Naive thymus-derived CD8-positive, alpha-beta T cell (primary cell): ENCODE results near the gene ENPP7. TPM values are rescaled to one million over a fixed set of nuclear protein-coding genes. Genes with fewer than 3 reads are reported as not detected.
A peak's percentile ranks its signal among the peaks of the same experiment; 100 is the strongest.

Source experiments
- ATAC-seq, 2 donors: fragments of 150-1000 bp; cut with Tn5 transposase in 1 of 2; sonication (Bioruptor Pico), chemical (Tn5 transposase) in 1 of 2; 1 replicate in 1 of 2; 2 replicates in 1 of 2; pipeline ENCODE4 v1.10.0; 2021; ENCODE audit warnings: mild to moderate bottlenecking in 2 of 2, moderate library complexity in 2 of 2
- POLR2A ChIA-PET: fragments of 350-600 bp; sonication (Branson Sonifier 250); formaldehyde crosslinking; loops from one replicate; lab custom pipeline; 2021; ENCODE audit warnings: antibody characterized with exemption; lab: Charles Lee
- DNase-seq, 10 donors: peaks; one replicate each; pipeline versions ENCODE4 v3.0.0 to v3.0.0-alpha.2; 2020 to 2022
- H3K27ac Mint-ChIP-seq, 10 donors: one replicate each; pipeline ENCODE4 v1.8.0; 2020 to 2022; ENCODE audit warnings: mild to moderate bottlenecking in 10 of 10, mixed read lengths in 10 of 10, moderate library complexity in 4 of 10, inconsistent platforms in 1 of 10
- H3K27me3 Mint-ChIP-seq, 5 donors: one replicate each; pipeline ENCODE4 v1.8.0; 2021 to 2022; ENCODE audit warnings: mixed read lengths in 5 of 5
- H3K36me3 Mint-ChIP-seq, 3 donors: one replicate each; pipeline ENCODE4 v1.8.0; 2020 to 2022; ENCODE audit warnings: mixed read lengths in 3 of 3, mild to moderate bottlenecking in 2 of 3, inconsistent platforms in 1 of 3
- H3K4me1 Mint-ChIP-seq, 4 donors: one replicate each; pipeline ENCODE4 v1.8.0; 2021 to 2022; ENCODE audit warnings: mixed read lengths in 4 of 4
- H3K4me3 Mint-ChIP-seq, 10 donors: one replicate each; pipeline ENCODE4 v1.8.0; 2020 to 2022; ENCODE audit warnings: mild to moderate bottlenecking in 10 of 10, mixed read lengths in 10 of 10, moderate library complexity in 6 of 10, inconsistent platforms in 1 of 10
- H3K9me3 Mint-ChIP-seq, 9 donors: one replicate each; pipeline ENCODE4 v1.8.0; 2020 to 2022; ENCODE audit warnings: mixed read lengths in 9 of 9, mild to moderate bottlenecking in 3 of 9, inconsistent platforms in 1 of 9, moderate library complexity in 1 of 9
- polyA plus RNA-seq, 3 donors: library from polyadenylated mRNA; unstranded; fragments of 300-500 nt; fragmentation: Illumina TruSeq; gene quantifications; one replicate each; pipeline ENCODE4 v1.2.3, GENCODE V29; 2021
- total RNA-seq, 8 experiments: library from RNA in 2 of 8; stranded (reverse) in 2 of 8; gene quantifications; one replicate each; pipeline ENCODE4 v1.2.3 and lab custom pipeline; 2021 to 2026

ENPP7 gene
- total and polyA plus RNA-seq, 5 experiments from 2014 or later: 0.29 TPM; not detected in 4

GRCh38 chr17:79779661-79780365, 49.1 kb downstream of the ENPP7 start:
- ATAC-seq (no peak), DNase-seq (no peak)
- H3K4me1 Mint-ChIP-seq: peaks cover 34 to 53% (median 44%) of the 10 kb centered on the region in 4 donors
- peak overlapping the region; percentile 25 to 96 (median 71) for H3K4me3 Mint-ChIP-seq
- H3K9me3 Mint-ChIP-seq: peaks cover 0 to 1% (median 0%) of the 10 kb centered on the region in 9 donors
- H3K27me3 Mint-ChIP-seq: peaks cover 24 to 70% (median 41%) of the 10 kb centered on the region in 5 donors
- H3K27ac Mint-ChIP-seq: peak overlapping the region in 1 of 10 donors; percentile 35
- POLR2A ChIA-PET: interaction anchor here (1.9 to 2.1 kb wide), 2 partner anchors 17 to 60 kb away, joined by 9 to 15 read pairs; partner anchors contain the start of genes CBX4 and CBX8
- H3K36me3 Mint-ChIP-seq: no peaks in the 10 kb centered on the region

- POLR2A ChIA-PET: interaction anchor here (3.4 kb wide), 1 partner anchor 15 kb away, joined by 14 read pairs; the partner anchor contains the start of gene CBX8
- ATAC-seq (no peak), DNase-seq (no peak)
- H3K4me3 Mint-ChIP-seq: peak overlapping the region in 7 of 10 donors; percentile 1 to 75 (median 57)
- H3K36me3 Mint-ChIP-seq: no peaks in the 10 kb centered on the region
- peaks cover 29 to 73% (median 36%) of the 10 kb centered on the region in 5 donors for H3K27me3 Mint-ChIP-seq
- H3K27ac Mint-ChIP-seq: peak overlapping the region in 1 of 10 donors; percentile 60
- peaks cover 34 to 53% (median 44%) of the 10 kb centered on the region in 4 donors for H3K4me1 Mint-ChIP-seq
- H3K9me3 Mint-ChIP-seq: peaks cover 0 to 1% (median 0%) of the 10 kb centered on the region in 9 donors
Observed at GRCh38 chr17:79781012-79781650, 50.4 kb downstream of the ENPP7 start.

GRCh38 chr17:79781736-79782575, 51.2 kb downstream of the ENPP7 start:
- H3K9me3 Mint-ChIP-seq: peaks cover 0 to 1% (median 0%) of the 10 kb centered on the region in 9 donors
- DNase-seq (no peak), ATAC-seq (no peak)
- peak overlapping the region in 4 of 10 donors; percentile 27 to 75 (median 60) for H3K4me3 Mint-ChIP-seq
- peaks cover 28 to 73% (median 35%) of the 10 kb centered on the region in 5 donors for H3K27me3 Mint-ChIP-seq
- POLR2A ChIA-PET: interaction anchor here (3.4 kb wide), 1 partner anchor 14 kb away, joined by 14 read pairs; the partner anchor contains the start of gene CBX8
- H3K27ac Mint-ChIP-seq: no peak overlapping the region
- peaks cover 29 to 48% (median 41%) of the 10 kb centered on the region in 4 donors for H3K4me1 Mint-ChIP-seq
- H3K36me3 Mint-ChIP-seq: no peaks in the 10 kb centered on the region

- H3K27me3 Mint-ChIP-seq: peaks cover 40 to 86% (median 41%) of the 10 kb centered on the region in 5 donors
- no peak for DNase-seq
- no peaks in the 10 kb centered on the region for H3K9me3 Mint-ChIP-seq
- H3K4me3 Mint-ChIP-seq: no peak overlapping the region
- no peaks in the 10 kb centered on the region for H3K36me3 Mint-ChIP-seq
- H3K27ac Mint-ChIP-seq: no peak overlapping the region
- no peak for ATAC-seq
- POLR2A ChIA-PET: interaction anchor here (3.4 kb wide), 1 partner anchor 12 kb away, joined by 14 read pairs; the partner anchor contains the start of gene CBX8
- H3K4me1 Mint-ChIP-seq: peaks cover 26 to 39% (median 35%) of the 10 kb centered on the region in 4 donors
Observed at GRCh38 chr17:79783891-79784290, 53.1 kb downstream of the ENPP7 start.

GRCh38 chr17:79784353-79785016, 53.7 kb downstream of the ENPP7 start:
- ATAC-seq (no peak), DNase-seq (no peak)
- Mint-ChIP-seq H3K4me3 (no peak overlapping the region), H3K27ac (no peak overlapping the region), H3K9me3 (no peaks in the 10 kb centered on the region), H3K4me1 (peaks cover 24 to 36% (median 33%) of the 10 kb centered on the region in 4 donors), H3K27me3 (peaks cover 39 to 86% (median 45%) of the 10 kb centered on the region in 5 donors), H3K36me3 (no peaks in the 10 kb centered on the region)
- POLR2A ChIA-PET: interaction anchor here (0.6 kb wide), 1 partner anchor 19 kb away, joined by 3 read pairs; no protein-coding TSS in a partner anchor

GRCh38 chr17:79785017-79785899, 54.5 kb downstream of the ENPP7 start:
- H3K27ac Mint-ChIP-seq: no peak overlapping the region
- DNase-seq (no peak), ATAC-seq (no peak)
- no peaks in the 10 kb centered on the region for H3K9me3 Mint-ChIP-seq
- H3K36me3 Mint-ChIP-seq: no peaks in the 10 kb centered on the region
- peaks cover 34 to 81% (median 45%) of the 10 kb centered on the region in 5 donors for H3K27me3 Mint-ChIP-seq
- POLR2A ChIA-PET: no interaction called here
- H3K4me3 Mint-ChIP-seq: no peak overlapping the region
- H3K4me1 Mint-ChIP-seq: peaks cover 22 to 30% (median 27%) of the 10 kb centered on the region in 4 donors

- H3K27ac Mint-ChIP-seq: no peak overlapping the region
- no peak overlapping the region for H3K4me3 Mint-ChIP-seq
- POLR2A ChIA-PET: no interaction called here
- H3K36me3 Mint-ChIP-seq: no peaks in the 10 kb centered on the region
- peaks cover 31 to 82% (median 42%) of the 10 kb centered on the region in 5 donors for H3K27me3 Mint-ChIP-seq
- no peak for DNase-seq
- no peaks in the 10 kb centered on the region for H3K9me3 Mint-ChIP-seq
- peaks cover 13 to 30% (median 25%) of the 10 kb centered on the region in 4 donors for H3K4me1 Mint-ChIP-seq
- ATAC-seq: no peak
Observed at GRCh38 chr17:79785900-79786810, 55.4 kb downstream of the ENPP7 start.

GRCh38 chr17:79786930-79787643, 56.3 kb downstream of the ENPP7 start:
- peaks cover 27 to 80% (median 42%) of the 10 kb centered on the region in 5 donors for H3K27me3 Mint-ChIP-seq
- no peaks in the 10 kb centered on the region for H3K36me3 Mint-ChIP-seq
- DNase-seq (no peak), ATAC-seq (no peak)
- POLR2A ChIA-PET: no interaction called here
- no peak overlapping the region for H3K27ac Mint-ChIP-seq
- H3K9me3 Mint-ChIP-seq: no peaks in the 10 kb centered on the region
- H3K4me3 Mint-ChIP-seq: no peak overlapping the region
- H3K4me1 Mint-ChIP-seq: peaks cover 7 to 24% (median 18%) of the 10 kb centered on the region in 4 donors

- Mint-ChIP-seq H3K36me3 (no peaks in the 10 kb centered on the region), H3K27me3 (peaks cover 24 to 71% (median 36%) of the 10 kb centered on the region in 5 donors), H3K27ac (peak overlapping the region in 1 of 10 donors; percentile 70), H3K9me3 (no peaks in the 10 kb centered on the region), H3K4me3 (peak overlapping the region in 2 of 10 donors; percentile 6 to 13), H3K4me1 (peaks cover 0 to 19% (median 16%) of the 10 kb centered on the region in 4 donors)
- ATAC-seq (no peak), DNase-seq (no peak)
- POLR2A ChIA-PET: interaction anchor here (1.1 kb wide), 1 partner anchor 24 kb away, joined by 3 read pairs; no protein-coding TSS in a partner anchor
Observed at GRCh38 chr17:79788455-79788854, 57.7 kb downstream of the ENPP7 start.
